Measurements from ENCODE around the gene ZNF722.
"Not testable (repeated sequence)": the region's sequence is repeated elsewhere in the genome, so short reads cannot be mapped to it uniquely, and the experiment has no call there.

The ZNF722 gene

GRCh38 chr7:63998549-63998948, at the start of gene ZNF722:
Gene ZNF722 (plus strand): TSS chr7:63998849. CDS start chr7:63998962, 113 bp downstream.
- DNase-seq, result no peak

- DNase-seq, result no peak
Measured at GRCh38 chr7:63953181-63953580, 45.5 kb upstream of the ZNF722 start.

- DNase-seq, result no peak
Measured at GRCh38 chr7:63968629-63969028, 30.0 kb upstream of the ZNF722 start.

DNA sequence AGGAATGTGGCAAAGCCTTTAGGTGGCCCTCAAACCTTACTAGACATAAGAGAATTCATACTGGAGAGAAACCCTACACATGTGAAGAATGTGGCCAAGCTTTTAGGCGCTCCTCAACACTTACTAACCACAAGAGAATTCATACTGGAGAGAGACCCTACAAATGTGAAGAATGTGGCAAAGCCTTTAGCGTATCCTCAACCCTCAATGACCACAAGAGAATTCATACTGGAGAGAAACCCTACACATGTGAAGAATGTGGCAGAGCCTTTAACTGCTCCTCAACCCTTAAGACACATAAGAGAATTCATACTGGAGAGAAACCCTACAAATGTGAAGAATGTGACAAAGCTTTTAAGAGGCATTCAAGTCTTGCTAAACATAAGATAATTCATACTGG, 16.8 kb downstream of the ZNF722 start:
- DNase-seq, result not testable (repeated sequence)

DNA sequence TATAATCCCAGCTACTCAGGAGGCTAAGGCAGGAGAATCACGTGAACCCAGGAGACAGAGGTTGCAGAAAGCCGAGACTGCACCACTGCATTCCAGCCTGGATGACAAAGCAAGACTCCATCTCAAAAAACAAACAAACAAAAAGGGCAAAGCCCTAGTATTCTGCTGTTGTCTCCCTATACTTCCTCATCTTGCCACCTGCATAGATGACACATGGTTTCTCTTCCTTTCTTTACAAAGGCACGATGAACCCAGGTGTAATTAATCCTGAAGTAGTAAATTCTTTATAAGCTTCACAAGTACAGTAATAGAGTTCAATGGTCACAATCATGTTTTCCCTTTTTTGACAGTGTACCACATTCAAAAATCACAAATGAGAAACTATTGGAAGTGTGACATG, 36.7 kb downstream of the ZNF722 start:
- no peak for DNase-seq

DNA sequence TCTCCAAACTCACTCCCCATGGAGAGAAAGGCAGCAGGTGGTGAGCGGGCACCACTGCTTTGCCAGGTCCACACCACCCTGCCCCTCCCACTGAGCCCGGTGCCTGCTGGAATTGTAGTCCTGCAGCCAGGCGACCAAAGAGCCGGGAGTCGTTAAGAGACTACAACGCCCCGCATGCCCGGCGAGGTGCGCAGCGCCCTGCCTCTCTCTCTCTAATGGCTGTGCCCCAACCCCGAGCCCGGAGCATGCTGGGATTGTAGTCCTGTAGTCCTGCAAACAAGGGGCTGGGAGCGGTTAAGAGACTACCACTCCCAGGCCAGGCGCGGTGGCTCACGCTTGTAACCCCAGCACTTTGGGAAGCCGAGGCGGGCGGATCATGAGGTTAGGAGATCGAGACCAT, 38.4 kb downstream of the ZNF722 start:
- no peak for DNase-seq

DNA sequence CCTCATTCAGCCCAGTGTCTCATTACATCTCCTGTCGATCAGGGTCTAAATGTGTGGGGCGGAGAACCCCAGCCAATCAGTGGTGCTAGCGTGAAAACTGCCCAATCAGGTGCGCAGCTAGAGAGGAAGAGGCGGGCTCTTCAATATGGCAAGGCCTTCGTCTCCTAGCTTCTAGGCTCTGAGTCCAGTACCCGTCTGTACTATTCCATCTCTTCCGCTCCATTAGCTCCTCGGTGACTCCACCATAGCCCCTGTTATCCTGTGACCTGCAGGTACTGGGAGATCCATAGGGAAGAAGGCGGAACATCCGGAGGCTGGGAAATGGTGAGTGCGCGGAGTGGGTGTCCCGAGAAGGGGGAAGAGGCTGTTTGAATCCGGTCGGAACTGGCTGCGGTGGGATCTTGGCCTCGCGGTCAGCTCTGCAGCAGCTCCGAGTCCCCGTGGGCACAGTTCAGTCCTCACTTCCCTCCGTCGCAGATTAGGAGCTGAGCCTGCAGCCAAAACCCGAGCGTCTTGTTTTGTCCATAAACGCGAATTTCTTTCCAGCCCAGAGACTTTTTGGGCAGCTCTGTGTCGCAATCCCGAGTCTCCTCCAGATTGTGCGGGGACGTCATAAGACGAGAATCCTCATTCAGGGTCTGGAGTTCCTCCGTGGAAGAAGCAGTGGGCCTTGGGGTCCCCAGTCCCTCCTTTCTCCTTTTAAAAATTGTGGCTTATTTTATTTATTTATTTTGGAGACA, 46.8 kb downstream of the ZNF722 start, which contains the start of gene ZNF727:
Gene ZNF727, plus strand, starts transcription at position 134 of the 740 bp plus-strand sequence. Its CDS starts 188 bp downstream, at position 322.
- DNase-seq, result peak; percentile 89

GRCh38 chr7:64046041-64046389, 47.4 kb downstream of the ZNF722 start:
- no peak for DNase-seq
